ENCODE results near the gene CUX1. TPM values are rescaled to one million over a fixed set of nuclear protein-coding genes. Genes with fewer than 3 reads are reported as not detected.
"Not testable (repeated sequence)": the region's sequence is repeated elsewhere in the genome, so short reads cannot be mapped to it uniquely, and the experiment has no call there.

Gene CUX1
- total RNA-seq, 4 donors from 2014 or later: 58.2 to 295 (median 76.9) TPM

- TF ChIP-seq POLR2A (IDR thresholded peaks at IDR 0.05): no peak
- TF ChIP-seq, protein P1, sequence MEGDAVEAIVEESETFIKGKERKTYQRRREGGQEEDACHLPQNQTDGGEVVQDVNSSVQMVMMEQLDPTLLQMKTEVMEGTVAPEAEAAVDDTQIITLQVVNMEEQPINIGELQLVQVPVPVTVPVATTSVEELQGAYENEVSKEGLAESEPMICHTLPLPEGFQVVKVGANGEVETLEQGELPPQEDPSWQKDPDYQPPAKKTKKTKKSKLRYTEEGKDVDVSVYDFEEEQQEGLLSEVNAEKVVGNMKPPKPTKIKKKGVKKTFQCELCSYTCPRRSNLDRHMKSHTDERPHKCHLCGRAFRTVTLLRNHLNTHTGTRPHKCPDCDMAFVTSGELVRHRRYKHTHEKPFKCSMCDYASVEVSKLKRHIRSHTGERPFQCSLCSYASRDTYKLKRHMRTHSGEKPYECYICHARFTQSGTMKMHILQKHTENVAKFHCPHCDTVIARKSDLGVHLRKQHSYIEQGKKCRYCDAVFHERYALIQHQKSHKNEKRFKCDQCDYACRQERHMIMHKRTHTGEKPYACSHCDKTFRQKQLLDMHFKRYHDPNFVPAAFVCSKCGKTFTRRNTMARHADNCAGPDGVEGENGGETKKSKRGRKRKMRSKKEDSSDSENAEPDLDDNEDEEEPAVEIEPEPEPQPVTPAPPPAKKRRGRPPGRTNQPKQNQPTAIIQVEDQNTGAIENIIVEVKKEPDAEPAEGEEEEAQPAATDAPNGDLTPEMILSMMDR (IDR thresholded peaks at IDR 0.05): no peak
- Histone ChIP-seq H3K27ac (no peak overlapping the region), H3K36me3 (no peaks in the 10 kb centered on the region), H3K4me1 (no peaks in the 10 kb centered on the region), H3K27me3 (no peaks in the 10 kb centered on the region), H3K9me3 (no peaks in the 10 kb centered on the region), H3K4me3 (no peak overlapping the region)
- no peak for DNase-seq
- intact Hi-C loops (cut with DNase I; ENCODE audit: low total_unique reads): no loop called here
These were observed 504.8 kb downstream of the CUX1 start for GRCh38 chr7:102322202-102322715.

GRCh38 chr7:102323914-102324195 lies 506.4 kb downstream of the CUX1 start:
- Histone ChIP-seq H3K27me3 (no peaks in the 10 kb centered on the region), H3K36me3 (no peaks in the 10 kb centered on the region), H3K9me3 (no peaks in the 10 kb centered on the region), H3K27ac (no peak overlapping the region), H3K4me3 (no peak overlapping the region), H3K4me1 (no peaks in the 10 kb centered on the region)
- no peak for TF ChIP-seq POLR2A (IDR thresholded peaks at IDR 0.05)
- TF ChIP-seq, protein P1 (IDR thresholded peaks at IDR 0.05): no peak
- intact Hi-C loops (cut with DNase I; ENCODE audit: low total_unique reads): no loop called here
- no peak for DNase-seq

DNA sequence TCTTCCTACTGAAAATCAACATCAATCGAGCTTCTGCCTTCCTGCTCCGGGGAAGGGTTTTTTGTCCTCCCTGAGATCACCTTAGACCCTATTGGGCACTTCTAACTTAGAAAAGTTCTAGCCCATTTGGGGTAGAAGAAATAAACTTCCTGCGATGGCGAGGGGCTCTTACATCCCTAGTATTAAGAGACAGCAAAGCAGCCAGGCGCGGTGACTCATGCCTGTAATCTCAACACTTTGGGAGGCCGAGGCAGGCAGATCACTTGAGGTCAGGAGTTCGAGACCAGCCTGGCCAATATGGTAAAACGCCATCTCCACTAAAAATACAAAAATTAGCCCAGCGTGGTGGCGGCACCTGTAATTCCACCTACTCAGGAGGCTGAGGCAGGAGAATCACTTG lies 507.7 kb downstream of the CUX1 start:
- H3K9me3 ChIP-seq; H3K27me3 ChIP-seq; intact Hi-C loops (cut with DNase I; ENCODE audit: low total_unique reads); H3K4me1 ChIP-seq; H3K4me3 ChIP-seq; H3K36me3 ChIP-seq; DNase-seq; H3K27ac ChIP-seq: not testable (repeated sequence)

GRCh38 chr7:102326157-102326889 lies 508.9 kb downstream of the CUX1 start:
- H3K36me3 ChIP-seq: no peaks in the 10 kb centered on the region
- no peak for DNase-seq
- no peak overlapping the region for H3K27ac ChIP-seq
- no peaks in the 10 kb centered on the region for H3K9me3 ChIP-seq
- H3K4me3 ChIP-seq: no peak overlapping the region
- H3K27me3 ChIP-seq: no peaks in the 10 kb centered on the region
- TF ChIP-seq POLR2A (IDR thresholded peaks at IDR 0.05): no peak
- TF ChIP-seq, protein P1 (IDR thresholded peaks at IDR 0.05): no peak
- intact Hi-C loops (cut with DNase I; ENCODE audit: low total_unique reads): no loop called here
- no peaks in the 10 kb centered on the region for H3K4me1 ChIP-seq

DNA sequence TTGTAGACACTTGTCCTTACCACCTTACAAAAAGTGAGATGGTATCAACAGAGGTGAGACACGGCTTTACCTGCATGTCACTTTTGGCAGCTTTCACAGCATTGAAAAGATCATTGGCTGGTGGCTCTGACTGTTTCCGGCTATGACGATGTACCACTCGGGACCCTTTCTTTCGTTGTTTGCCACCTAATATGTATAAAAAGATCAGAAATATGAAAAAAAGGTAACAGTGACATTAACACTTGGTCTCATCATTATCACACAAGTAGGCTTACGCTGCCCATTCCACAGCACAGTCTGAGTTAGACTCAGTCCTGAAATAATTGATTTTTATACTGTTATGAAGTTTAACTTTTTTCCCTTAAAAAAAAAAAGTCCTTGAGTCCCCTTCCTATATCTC lies 509.8 kb downstream of the CUX1 start:
- H3K4me1 ChIP-seq; H3K27ac ChIP-seq; intact Hi-C loops (cut with DNase I; ENCODE audit: low total_unique reads); H3K36me3 ChIP-seq; H3K4me3 ChIP-seq; H3K9me3 ChIP-seq; H3K27me3 ChIP-seq; DNase-seq: not testable (repeated sequence)

- DNase-seq; H3K4me3 ChIP-seq; H3K9me3 ChIP-seq; H3K27ac ChIP-seq; intact Hi-C loops (cut with DNase I; ENCODE audit: low total_unique reads); H3K27me3 ChIP-seq; H3K4me1 ChIP-seq; H3K36me3 ChIP-seq: not testable (repeated sequence)
These were observed 511.4 kb downstream of the CUX1 start for GRCh38 chr7:102328863-102329262.

DNA sequence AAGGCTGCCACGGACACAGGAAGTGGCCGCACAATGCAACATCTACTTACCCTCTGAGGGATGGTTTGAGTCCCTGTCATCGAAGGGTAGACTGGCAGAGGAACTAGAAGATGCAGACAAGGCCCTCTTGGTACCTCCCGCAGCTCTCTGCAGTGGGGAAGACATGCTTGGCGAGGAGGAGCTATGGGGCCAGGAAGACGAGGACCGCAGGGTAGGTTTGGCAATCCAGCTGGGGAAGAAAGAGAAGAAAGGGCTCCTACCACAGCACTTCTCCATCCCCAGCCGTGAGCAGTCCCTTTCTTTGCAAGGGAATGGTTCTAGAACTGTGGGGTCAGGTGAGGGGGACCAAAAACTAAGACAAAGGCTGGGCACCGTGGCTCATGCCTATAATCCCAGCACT lies 511.9 kb downstream of the CUX1 start:
- intact Hi-C loops (cut with DNase I; ENCODE audit: low total_unique reads); DNase-seq: not testable (repeated sequence)

DNA sequence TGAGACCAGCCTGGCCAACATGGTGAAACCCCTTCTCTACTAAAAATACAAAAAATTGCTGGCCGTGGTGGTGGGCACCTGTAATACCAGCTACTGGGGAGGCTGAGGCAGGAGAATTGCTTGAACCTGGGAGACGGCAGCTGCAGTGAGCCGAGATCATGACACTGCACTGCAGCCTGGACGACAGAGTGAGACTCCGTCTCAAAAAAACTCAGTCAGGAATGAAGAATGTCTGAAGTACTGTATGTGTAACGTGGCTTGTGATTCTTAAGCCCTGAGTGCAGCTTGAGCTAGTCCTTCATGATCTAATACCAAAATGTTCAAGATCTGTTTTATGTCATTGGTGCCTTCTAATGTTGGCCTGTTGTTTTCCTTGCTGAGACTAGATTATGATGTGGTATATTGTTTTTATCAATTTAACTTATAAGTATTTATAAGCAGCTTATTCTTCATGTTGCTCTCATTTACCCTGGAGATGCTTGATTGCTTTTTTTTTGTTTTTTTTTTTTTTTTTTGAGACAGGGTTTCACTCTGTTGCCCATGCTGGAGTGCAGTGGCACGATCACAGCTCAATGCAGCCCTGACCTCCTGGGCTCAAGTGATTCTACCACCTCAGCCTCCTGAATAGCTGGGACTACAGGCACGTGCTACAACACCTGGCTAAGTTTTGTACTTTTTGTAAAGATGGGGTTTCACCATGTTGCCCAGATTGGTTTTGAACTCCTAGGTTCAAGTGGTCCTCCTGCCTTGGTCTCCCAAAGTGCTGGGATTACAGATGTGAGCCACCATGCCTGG lies 513.4 kb downstream of the CUX1 start:
- DNase-seq; H3K4me1 ChIP-seq; intact Hi-C loops (cut with DNase I; ENCODE audit: low total_unique reads); H3K9me3 ChIP-seq; H3K27ac ChIP-seq; H3K36me3 ChIP-seq; H3K4me3 ChIP-seq; H3K27me3 ChIP-seq: not testable (repeated sequence)

More for the DNA sequence above, 511.9 kb downstream of the CUX1 start:
- H3K27ac ChIP-seq, H3K36me3 ChIP-seq, H3K9me3 ChIP-seq, H3K27me3 ChIP-seq, H3K4me3 ChIP-seq, H3K4me1 ChIP-seq: not testable (repeated sequence)

Data from uterus (tissue), 4 donors.